GM18858 (cell line): ENCODE results near the gene PDE11A.
"Not testable (repeated sequence)": the region's sequence is repeated elsewhere in the genome, so short reads cannot be mapped to it uniquely, and the experiment has no call there.

ENCODE experiments used
- ATAC-seq: cut with Tn5 transposase; IDR thresholded peaks from one replicate; pipeline ENCODE4 v1.9.1; 2021; ENCODE audit not compliant: unreplicated experiment

PDE11A gene

GRCh38 chr2:178074123-178075005 is 1.8 kb upstream of the PDE11A start:
- ATAC-seq, result no peak

- no peak for ATAC-seq
Measured at GRCh38 chr2:178072000-178072382, 586 bp downstream of the PDE11A start.

GRCh38 chr2:178070824-178071223 is 1.8 kb downstream of the PDE11A start:
- no peak for ATAC-seq

GRCh38 chr2:178069551-178069950 is 3.0 kb downstream of the PDE11A start:
- ATAC-seq, result no peak

GRCh38 chr2:178068823-178069454 is 3.6 kb downstream of the PDE11A start:
- no peak for ATAC-seq

- no peak for ATAC-seq
Measured at GRCh38 chr2:178066890-178067669, 5.5 kb downstream of the PDE11A start.

- ATAC-seq, result no peak
Measured at GRCh38 chr2:178066324-178066723, 6.3 kb downstream of the PDE11A start.

- no peak for ATAC-seq
Measured at GRCh38 chr2:178059681-178060080, 12.9 kb downstream of the PDE11A start.

- ATAC-seq, result no peak
Measured at GRCh38 chr2:178059111-178059510, 13.5 kb downstream of the PDE11A start.

GRCh38 chr2:178057179-178057680 is 15.3 kb downstream of the PDE11A start:
- ATAC-seq, result no peak

GRCh38 chr2:178056345-178056744 is 16.2 kb downstream of the PDE11A start:
- no peak for ATAC-seq

GRCh38 chr2:178051257-178051656 is 21.3 kb downstream of the PDE11A start:
- ATAC-seq, result not testable (repeated sequence)

GRCh38 chr2:178047391-178047790 is 25.2 kb downstream of the PDE11A start:
- ATAC-seq, result no peak

GRCh38 chr2:178044836-178045235 is 27.7 kb downstream of the PDE11A start:
- no peak for ATAC-seq

GRCh38 chr2:178043266-178043665 is 29.3 kb downstream of the PDE11A start:
- ATAC-seq, result no peak

- ATAC-seq, result not testable (repeated sequence)
Measured at GRCh38 chr2:178033583-178033982, 39.0 kb downstream of the PDE11A start.

- ATAC-seq, result no peak
Measured at GRCh38 chr2:178029342-178029741, 43.2 kb downstream of the PDE11A start.

GRCh38 chr2:178025551-178026185 is 46.9 kb downstream of the PDE11A start:
- ATAC-seq, result no peak

GRCh38 chr2:178018141-178018540 is 54.4 kb downstream of the PDE11A start:
- no peak for ATAC-seq

GRCh38 chr2:178016612-178017011 is 56.0 kb downstream of the PDE11A start:
- ATAC-seq, result no peak

GRCh38 chr2:178012639-178013038 is 59.9 kb downstream of the PDE11A start:
- no peak for ATAC-seq
